GM18873 (cell line): ENCODE results near the gene SGPP1.
"Not testable (repeated sequence)": the region's sequence is repeated elsewhere in the genome, so short reads cannot be mapped to it uniquely, and the experiment has no call there.

Experiments
- ATAC-seq: cut with Tn5 transposase; IDR thresholded peaks from one replicate; pipeline ENCODE4 v1.9.1; 2021; ENCODE audit warnings: mild to moderate bottlenecking, moderate library complexity, moderate number of reproducible peaks; ENCODE audit not compliant: unreplicated experiment, low FRiP score

SGPP1 gene

DNA sequence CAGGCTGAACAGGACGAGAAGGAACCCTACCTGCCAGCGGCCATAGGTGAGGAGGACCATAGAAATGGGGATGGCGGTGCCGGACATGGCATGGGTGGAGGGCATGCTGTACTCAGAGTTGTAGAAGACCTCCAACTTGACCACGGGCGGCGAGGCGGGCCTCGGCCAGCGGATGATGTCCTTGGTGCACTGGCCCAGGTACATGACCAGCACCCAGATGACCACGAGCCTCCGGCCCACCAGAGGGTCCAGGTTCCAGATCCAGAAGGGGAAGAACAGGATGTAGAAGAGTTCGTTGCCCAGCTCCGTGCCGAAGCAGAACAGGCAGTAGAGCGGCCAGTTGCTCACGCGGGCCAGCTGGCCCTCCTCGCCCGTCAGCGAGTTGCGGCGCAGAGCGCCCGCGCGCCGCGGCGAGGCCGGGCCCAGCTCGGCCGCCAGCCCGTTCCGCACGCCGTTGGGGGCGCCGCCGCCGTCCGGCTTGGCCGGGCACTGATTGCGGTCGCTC, 582 bp downstream of the SGPP1 start:
- ATAC-seq: peak; percentile 14

GRCh38 chr14:63726499-63726898, 1.4 kb downstream of the SGPP1 start:
- no peak for ATAC-seq

DNA sequence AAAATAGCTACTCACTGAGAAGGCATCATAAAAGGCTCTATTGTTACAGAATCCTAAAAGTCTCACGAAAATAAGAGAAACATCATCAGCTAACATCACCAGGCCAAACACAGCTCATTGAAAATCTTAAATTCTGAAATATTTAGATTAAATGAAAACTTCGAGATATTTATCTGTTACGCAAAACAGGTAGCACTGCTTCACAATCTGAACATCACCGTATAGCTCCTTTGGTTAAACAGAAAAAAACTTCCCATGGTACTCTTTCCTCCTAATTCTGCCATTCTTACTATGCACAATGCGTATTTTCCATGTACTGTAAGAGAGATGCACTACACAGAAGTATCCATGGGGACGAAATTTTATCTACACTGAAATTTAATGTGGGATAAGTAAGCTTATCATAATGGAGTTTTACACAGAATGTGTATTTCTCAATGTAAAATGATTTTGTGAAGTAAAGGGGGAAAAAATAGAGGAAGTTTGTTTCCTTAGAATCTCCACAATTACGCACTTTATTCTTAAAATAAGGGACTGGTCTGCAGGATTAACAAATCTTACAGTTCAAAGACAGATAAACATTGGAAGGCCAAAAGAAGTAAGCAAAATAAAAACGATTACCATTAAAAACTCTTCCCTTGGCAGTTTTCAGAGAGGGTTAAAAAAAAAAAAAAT, 1.9 kb downstream of the SGPP1 start:
- no peak for ATAC-seq

DNA sequence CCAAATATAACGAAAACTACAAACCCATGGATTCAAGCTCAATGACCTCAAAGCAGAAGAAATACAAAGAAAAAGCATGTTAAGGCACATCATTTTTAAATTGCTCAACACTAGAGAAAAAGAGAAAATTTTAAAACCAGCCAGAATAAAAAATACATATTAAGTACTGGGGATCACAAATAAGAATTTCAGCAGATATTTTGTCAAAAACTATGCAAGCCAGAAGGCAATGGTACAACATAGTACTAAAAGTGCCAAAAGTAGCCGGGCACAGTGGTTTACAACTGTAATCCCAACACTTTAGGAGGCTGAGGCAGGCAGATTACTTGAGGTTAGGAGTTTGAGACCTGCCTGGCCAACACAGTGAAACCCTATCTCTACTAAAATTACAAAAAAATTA, 10.2 kb downstream of the SGPP1 start:
- no peak for ATAC-seq

GRCh38 chr14:63715360-63715759, 12.5 kb downstream of the SGPP1 start:
- ATAC-seq: no peak

- ATAC-seq: no peak
Measured at GRCh38 chr14:63713764-63714163, 14.1 kb downstream of the SGPP1 start.

DNA sequence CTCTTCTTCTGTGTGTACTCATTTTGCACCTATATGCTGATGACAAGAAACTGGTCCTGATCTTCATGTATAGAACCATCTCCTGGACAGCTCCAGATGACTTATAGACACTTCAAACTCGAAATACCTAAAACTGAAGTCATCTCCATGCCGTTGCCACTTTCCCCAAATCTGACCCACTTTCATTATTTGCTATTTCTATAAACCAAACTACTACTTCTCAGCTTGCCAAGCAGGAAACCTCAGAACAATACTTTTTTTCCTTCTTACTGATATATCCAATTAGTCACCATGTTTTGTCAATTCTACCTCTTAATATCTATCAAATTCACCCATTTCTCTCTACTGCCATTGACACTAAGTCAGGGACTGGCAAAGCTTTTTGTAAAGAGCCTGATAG, 14.8 kb downstream of the SGPP1 start:
- ATAC-seq: no peak

GRCh38 chr14:63712123-63712522, 15.7 kb downstream of the SGPP1 start:
- no peak for ATAC-seq

GRCh38 chr14:63710497-63710896, 17.4 kb downstream of the SGPP1 start:
- ATAC-seq: no peak

DNA sequence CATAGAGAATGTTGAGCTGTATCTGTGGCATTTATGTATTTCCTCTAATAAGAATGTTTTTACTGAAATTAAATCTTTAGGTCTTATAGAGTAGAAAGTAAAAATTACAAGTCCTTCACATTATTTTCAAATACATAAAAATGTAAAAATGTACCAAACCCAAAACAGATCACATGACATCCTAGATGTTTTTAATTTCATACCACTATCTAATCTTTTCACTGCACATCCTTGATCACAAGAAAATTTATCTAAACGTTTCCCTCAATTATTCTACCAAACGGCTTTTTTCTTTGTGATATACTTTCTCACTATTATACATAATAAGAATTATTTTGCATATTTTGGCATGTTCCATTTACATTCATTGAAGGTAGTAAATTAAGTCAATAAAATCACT, 18.3 kb downstream of the SGPP1 start:
- no peak for ATAC-seq

DNA sequence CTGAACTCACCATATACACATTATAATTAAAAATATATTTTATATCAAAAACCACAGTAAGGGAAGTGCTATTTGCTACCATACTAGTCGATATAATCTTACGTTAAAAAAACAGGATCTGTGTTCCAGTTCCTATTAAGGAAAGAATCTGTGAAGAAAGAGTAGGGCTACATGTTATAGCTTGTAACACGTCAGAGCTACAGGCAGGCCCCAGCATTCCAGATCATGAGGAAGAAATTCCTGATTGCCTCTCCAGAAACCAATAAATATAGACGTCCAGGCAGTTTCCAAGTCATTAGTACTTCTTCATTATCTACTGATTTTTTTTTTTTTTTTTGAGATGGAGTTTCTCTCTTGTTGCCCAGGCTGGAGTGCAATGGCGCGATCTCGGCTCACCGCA, 20.6 kb downstream of the SGPP1 start:
- ATAC-seq: no peak

GRCh38 chr14:63705561-63706070, 22.2 kb downstream of the SGPP1 start:
- no peak for ATAC-seq

- not testable (repeated sequence) for ATAC-seq
Measured at GRCh38 chr14:63702530-63702929, 25.3 kb downstream of the SGPP1 start.

DNA sequence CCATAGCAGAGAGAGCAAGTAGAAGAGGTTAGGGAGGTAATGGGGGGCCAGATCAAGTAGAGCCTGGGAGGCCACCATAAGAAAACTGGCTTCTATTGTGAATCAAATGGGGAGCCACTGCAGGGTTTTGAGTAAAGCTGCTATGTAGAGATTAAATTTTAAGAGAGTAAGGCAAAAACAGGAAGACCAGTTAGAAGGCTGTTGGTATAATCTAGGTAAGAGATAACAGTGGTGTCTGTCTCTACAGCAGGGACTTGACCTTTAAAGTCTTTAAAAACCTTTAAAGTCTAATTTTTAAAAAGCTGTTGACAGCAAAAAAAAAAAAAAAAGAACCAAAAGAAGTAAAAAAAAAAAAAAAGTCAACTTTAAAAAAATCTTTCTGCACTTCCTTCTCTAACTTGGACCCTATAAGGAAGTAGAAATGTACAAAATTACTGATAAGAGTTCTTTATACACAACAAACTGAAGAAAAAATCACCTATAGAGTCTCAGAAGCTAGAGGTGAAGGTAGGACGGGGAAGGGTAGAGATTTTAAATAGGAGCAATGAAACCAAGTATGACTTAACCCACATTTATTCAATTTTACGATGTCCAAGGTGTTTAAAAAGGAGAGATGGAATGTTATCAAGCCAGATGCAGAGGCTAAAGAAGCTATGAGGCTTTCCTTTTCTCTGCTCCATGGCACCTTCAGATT, 26.1 kb downstream of the SGPP1 start:
- ATAC-seq: no peak

DNA sequence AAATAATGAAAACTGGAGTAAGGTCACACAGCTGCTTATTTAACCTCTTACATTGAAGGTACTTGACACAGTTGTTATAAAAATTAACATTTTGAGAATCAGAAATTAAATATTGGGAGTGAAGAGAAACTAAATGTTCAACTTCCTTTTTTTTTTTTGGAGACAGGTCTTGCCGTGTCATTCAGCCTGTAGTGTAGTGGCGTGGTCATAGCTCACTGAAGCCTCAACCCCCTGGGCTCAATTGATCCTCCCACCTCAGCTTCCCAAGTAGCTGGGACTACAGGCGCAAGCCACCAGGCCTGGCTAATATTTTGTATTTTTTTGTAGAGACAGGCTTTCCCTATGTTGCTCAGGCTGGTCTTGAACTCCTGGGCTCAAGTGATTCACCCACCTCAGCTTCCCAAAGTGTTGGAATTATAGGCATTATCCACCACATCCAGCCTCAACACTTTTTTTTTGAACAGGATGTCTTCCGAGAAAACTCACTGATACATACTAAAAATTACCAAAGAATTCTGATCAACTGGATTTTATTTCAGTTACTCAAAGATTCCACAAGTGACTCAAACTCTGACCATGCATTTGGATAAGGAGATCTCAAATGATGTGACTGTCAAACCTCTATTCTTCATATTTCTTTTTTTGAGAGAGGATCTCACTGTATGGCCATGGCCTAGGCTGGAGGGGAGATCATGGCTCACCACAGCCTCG, 35.4 kb downstream of the SGPP1 start:
- no peak for ATAC-seq

DNA sequence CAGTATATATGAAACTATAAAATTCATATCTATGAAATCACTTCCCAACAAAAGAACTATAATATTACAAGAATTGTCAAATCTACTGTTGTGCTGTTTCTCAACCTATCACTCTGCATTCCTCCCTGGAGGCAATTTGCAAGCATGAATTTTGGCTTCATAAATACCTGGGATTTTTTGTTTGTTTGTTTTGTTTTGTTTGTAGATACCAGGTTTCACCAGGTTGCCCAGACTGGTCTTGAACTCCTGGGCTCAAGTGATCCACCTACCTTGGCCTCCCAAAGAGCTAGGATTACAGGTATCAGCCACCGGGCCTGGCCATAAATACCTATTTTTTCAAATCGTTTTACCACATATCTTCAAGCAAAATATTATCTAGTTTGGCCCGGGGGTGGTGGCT, 38.7 kb downstream of the SGPP1 start:
- ATAC-seq: no peak

DNA sequence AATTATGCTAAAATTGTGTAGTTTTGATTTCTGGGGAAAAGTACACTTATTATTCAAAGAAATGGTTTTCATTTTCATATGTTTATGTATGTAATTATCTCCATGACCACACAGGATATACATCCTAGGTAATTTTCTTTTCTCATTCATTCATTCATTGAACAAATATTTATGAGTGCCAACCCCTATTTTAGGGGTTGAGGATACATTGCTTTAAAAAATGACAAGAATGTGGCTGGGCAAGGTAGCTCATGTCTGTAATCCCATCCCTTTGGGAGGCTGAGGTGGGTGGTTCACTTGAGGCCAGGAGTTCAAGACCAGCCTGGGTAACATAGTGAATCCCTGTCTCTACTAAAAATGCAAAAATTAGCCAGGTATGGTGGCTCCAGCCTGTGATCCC, 40.9 kb downstream of the SGPP1 start:
- ATAC-seq: no peak

DNA sequence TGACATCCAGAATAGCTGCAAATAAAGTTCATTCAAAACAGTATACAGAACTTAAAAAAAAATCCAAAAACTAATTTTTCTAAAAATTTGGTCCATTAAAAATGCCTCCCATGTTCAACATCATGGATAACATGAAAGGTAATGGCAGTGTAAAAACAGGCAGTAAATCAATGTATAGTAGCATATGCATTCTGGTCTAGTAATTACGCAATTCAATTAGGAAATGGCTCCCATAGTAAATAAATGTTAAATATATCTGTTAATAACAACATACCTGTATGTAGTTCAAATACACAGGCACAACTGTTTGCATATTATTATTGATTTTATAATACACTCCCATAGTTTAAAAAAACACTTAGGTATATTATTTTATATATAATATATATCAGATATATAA, 42.5 kb downstream of the SGPP1 start:
- no peak for ATAC-seq

DNA sequence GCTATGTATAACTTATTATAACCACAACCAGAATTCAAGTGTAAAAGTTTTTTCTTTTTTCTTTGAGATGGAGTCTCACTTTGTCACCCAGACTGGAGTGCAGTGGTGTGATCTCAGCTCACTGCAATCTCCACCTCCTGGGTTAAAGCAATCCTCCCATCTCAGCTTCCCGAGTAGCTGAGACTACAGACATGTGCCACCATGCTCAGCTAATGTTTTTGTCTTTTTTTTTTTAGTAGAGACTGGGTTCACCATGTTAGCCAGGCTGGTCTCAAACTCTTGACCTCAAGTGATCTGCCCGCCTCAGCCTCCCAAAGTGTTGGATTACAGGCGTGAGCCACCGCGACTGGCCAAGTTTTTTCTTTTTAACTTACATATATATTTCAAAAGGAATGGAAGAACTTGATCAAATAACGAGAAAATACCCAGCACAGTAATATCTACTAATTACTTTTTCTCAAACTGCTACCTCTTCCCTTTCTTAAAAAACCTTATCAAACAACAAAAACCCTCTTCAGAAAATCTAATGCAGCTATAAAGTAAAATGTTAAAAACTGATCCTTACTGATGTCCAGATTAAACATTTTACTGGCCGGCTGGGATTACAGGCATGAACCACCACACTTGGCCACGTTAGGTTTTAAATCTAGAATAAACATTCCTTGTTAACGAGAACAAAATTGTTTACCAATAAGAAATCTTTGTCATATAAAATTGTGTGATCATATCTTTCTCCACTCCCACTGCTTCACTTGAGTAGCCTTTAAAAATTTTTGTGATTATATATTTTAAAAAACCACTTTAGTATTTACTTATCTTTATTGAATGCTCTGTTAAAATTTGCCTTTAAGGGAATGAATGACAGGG, 44.9 kb downstream of the SGPP1 start:
- no peak for ATAC-seq

GRCh38 chr14:63678536-63678935, 49.3 kb downstream of the SGPP1 start:
- no peak for ATAC-seq
